ENCODE results near the gene CENPT.

The CENPT gene

GRCh38 chr16:67857547-67858233 lies 10.2 kb upstream of the CENPT start:
- no peak for TF ChIP-seq CTCF (conservative IDR thresholded peaks at IDR 0.05)
- H3K27ac ChIP-seq, result no peak overlapping the region

DNA sequence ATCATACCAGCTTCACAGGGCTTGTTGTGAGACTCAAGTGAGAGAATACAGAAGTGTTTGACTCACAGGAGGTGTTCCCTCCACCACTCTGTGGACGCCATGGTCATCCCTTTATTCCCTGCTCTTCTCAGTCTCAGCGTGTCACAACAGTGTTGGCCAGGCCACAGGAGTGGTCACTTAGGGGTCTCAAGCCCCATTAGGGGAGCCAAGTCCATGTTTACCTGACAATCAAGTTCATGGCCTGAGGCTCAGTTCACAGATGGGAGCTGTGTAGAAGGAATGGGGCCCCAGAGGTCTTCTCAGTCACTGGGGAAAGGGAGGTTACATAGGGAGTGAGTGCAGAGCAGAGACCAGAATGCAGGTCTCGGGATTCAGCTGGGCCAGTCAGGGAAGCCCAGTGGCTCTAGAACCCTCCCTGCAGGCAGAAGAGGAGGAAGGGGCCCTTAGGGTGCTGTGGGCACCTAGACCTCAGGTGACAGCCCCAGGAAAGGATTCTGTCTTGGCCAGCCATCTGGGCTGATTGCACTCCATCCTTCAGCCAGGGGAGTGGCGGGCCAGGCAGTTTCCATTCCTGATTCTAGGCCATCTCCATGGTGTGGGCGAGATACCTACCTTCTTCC lies 9.5 kb upstream of the CENPT start:
- no peak for TF ChIP-seq ZFX (IDR thresholded peaks at IDR 0.05)
- TF ChIP-seq CTCF (conservative IDR thresholded peaks at IDR 0.05), result no peak
- H3K27ac ChIP-seq, result no peak overlapping the region

- H3K27ac ChIP-seq, result no peak overlapping the region
- TF ChIP-seq CTCF (conservative IDR thresholded peaks at IDR 0.05), result no peak
Measured at GRCh38 chr16:67855789-67856188, 8.3 kb upstream of the CENPT start.

DNA sequence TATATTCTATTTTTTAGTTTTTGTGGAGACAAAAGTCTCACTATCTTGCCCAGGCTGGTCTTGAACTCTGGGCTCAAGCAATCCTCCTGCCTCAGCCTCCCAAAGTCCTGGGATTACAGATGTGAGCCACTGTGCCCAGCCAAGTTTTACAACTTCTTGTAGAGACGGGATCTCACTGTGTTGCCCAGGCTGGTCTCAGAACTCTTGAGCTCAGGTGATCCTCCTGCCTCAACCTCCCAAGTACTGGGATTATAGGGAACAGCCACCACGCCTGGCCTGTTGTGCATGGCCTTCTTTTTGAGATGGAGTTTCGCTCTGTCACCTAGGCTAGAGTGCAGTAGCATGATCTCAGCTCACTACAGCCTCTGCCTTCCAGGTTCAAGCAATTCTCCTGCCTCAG lies 6.2 kb upstream of the CENPT start:
- no peak overlapping the region for H3K27ac ChIP-seq
- TF ChIP-seq CTCF (conservative IDR thresholded peaks at IDR 0.05) (no peak), ZFX (IDR thresholded peaks at IDR 0.05) (no peak)

GRCh38 chr16:67848118-67848517 lies 625 bp upstream of the CENPT start:
- TF ChIP-seq ZFX (IDR thresholded peaks at IDR 0.05) (no peak), CTCF (conservative IDR thresholded peaks at IDR 0.05) (no peak)
- peak overlapping the region; percentile 95 for H3K27ac ChIP-seq

- no peak for TF ChIP-seq ZFX (IDR thresholded peaks at IDR 0.05)
- TF ChIP-seq CTCF (conservative IDR thresholded peaks at IDR 0.05), result no peak
- peak within 1 kb of the TSS; percentile 95 for H3K27ac ChIP-seq
Measured at GRCh38 chr16:67846320-67847063, 1.0 kb downstream of the CENPT start, which contains the start of gene NUTF2. TSS of gene NUTF2 (plus strand) at chr16:67846933. CDS start at chr16:67865131, 18,198 bp downstream.

- TF ChIP-seq ZFX (IDR thresholded peaks at IDR 0.05) (no peak), CTCF (conservative IDR thresholded peaks at IDR 0.05) (no peak)
- H3K27ac ChIP-seq, result peak overlapping the region; percentile 95
Measured at GRCh38 chr16:67846063-67846319, 1.5 kb downstream of the CENPT start.

All from C4-2B (cell line).